MM.1S (cell line): ENCODE results near the gene RSPO3.

Source experiments
- EZH2phosphoT487 ChIP-seq: fragments of 300-600 bp; sonication (generic); IDR thresholded peaks from 2 replicates; pipeline ENCODE4 v1.6.1; 2018; ENCODE audit warnings: antibody characterized with exemption, low read length
- TF ChIP-seq, protein P1 (sequence below): fragments of 300-600 bp; sonication (generic); IDR thresholded peaks from 2 replicates; pipeline ENCODE4 v1.5.1; 2016; ENCODE audit warnings: antibody characterized with exemption, low read length, mixed read lengths

DNA sequence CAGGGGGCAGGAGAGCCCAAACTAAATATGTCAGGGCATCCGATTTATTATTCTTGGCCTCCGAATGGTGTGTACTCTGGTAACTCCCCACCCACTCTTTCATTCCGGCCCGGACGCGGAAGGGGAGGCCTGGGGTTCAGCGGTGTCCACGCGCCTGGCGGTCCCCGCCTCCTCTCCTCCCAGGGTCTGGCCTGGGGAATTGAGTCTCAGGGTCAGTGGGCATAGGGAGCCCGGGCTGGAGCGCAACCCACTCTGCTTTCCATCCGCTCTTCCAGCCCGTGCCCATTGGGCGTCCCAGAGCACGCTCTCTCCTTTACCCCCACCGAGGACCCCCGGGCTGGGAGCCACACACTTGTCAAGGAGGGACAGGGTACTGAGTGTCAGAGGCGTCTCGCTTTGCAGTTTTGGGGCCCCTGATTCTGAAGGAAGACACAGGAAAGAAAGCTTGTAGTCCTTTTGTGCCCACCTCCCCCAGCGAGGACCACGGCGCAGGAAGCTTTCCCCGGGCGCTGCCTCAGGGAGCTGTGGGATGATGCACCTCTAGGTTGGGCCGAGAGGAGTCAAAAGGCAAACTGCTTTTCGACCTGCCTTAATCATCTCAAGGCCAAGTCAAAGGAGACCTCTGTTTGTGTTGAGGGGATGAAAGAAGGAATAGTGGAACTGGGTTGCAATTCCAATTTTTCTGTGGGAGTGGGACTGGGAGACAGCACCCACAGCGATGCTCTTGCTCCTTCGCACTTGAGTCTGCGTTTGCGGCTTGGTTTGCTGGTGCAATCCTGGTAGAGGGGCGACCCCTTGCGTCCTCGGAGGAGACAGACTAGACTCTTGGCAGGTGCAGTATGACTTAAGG, 2.5 kb downstream of the RSPO3 start:
- TF ChIP-seq EZH2phosphoT487: no peak
- TF ChIP-seq, protein P1, sequence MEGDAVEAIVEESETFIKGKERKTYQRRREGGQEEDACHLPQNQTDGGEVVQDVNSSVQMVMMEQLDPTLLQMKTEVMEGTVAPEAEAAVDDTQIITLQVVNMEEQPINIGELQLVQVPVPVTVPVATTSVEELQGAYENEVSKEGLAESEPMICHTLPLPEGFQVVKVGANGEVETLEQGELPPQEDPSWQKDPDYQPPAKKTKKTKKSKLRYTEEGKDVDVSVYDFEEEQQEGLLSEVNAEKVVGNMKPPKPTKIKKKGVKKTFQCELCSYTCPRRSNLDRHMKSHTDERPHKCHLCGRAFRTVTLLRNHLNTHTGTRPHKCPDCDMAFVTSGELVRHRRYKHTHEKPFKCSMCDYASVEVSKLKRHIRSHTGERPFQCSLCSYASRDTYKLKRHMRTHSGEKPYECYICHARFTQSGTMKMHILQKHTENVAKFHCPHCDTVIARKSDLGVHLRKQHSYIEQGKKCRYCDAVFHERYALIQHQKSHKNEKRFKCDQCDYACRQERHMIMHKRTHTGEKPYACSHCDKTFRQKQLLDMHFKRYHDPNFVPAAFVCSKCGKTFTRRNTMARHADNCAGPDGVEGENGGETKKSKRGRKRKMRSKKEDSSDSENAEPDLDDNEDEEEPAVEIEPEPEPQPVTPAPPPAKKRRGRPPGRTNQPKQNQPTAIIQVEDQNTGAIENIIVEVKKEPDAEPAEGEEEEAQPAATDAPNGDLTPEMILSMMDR: peak; percentile 90
